H1 (cell line): Measurements from ENCODE around the gene ERC1. TPM values are rescaled to one million over a fixed set of nuclear protein-coding genes. Genes with fewer than 3 reads are reported as not detected.

Source experiments
- CTCF ChIA-PET: fragments of 300-600 bp; sonication (Branson Sonifier 250); formaldehyde crosslinking; loops from one replicate; lab custom pipeline; 2021; ENCODE audit not compliant: partially characterized antibody; lab: Charles Lee
- POLR2A ChIA-PET: fragments of 300-600 bp; sonication (Branson Sonifier 250); formaldehyde crosslinking; loops from one replicate; lab custom pipeline; 2021; ENCODE audit warnings: inconsistent platforms; ENCODE audit not compliant: partially characterized antibody; lab: Charles Lee
- DNase-seq, 2 experiments: peaks; one replicate each; pipeline versions ENCODE4 v3.0.0 to v3.0.0-alpha.2; 2010 to 2022; ENCODE audit warnings: low spot score in 2 of 2, low read depth in 1 of 2, mixed read lengths in 1 of 2
- FAIRE-seq: peaks from 2 replicates; lab custom pipeline; 2011; peaks lifted over from hg19 to GRCh38; lab: Jason Lieb, UNC
- H2AFZ ChIP-seq: 2 replicates; pipeline ENCODE4 v1.8.1; 2012; ENCODE audit warnings: low read length, inconsistent platforms
- H2AK5ac ChIP-seq: 2 replicates; pipeline ENCODE4 v1.6.1; 2013; ENCODE audit warnings: low read depth, low read length
- H2BK120ac ChIP-seq: replicated peaks from 2 replicates; pipeline ENCODE3; 2013; ENCODE audit warnings: low read depth, low read length, inconsistent platforms
- H2BK12ac ChIP-seq: 2 replicates; pipeline ENCODE4 v1.6.1; 2013; ENCODE audit warnings: low read depth, low read length
- H2BK15ac ChIP-seq: 2 replicates; pipeline ENCODE4 v1.6.1; 2013; ENCODE audit warnings: low read length
- H2BK20ac ChIP-seq: 2 replicates; pipeline ENCODE4 v1.6.1; 2013; ENCODE audit warnings: low read length
- H2BK5ac ChIP-seq: 2 replicates; pipeline ENCODE4 v1.6.1; 2013; ENCODE audit warnings: low read depth, low read length
- H3K14ac ChIP-seq: 2 replicates; pipeline ENCODE4 v1.6.1; 2013; ENCODE audit warnings: inconsistent platforms; ENCODE audit not compliant: insufficient read length
- H3K18ac ChIP-seq: 2 replicates; pipeline ENCODE4 v1.6.1; 2013; ENCODE audit warnings: low read length; ENCODE audit errors: extremely low read depth
- H3K23ac ChIP-seq: 2 replicates; pipeline ENCODE4 v1.6.1; 2013; ENCODE audit warnings: inconsistent platforms; ENCODE audit not compliant: insufficient read length
- H3K23me2 ChIP-seq: 2 replicates; pipeline ENCODE4 v1.6.1; 2013; ENCODE audit warnings: low read depth, low read length
- H3K27ac ChIP-seq: 2 replicates; pipeline ENCODE4 v1.6.1; 2011; ENCODE audit warnings: low read depth, low read length, inconsistent platforms
- H3K27me3 ChIP-seq, 4 experiments: replicated peaks in 1 of 4; 1 replicate in 1 of 4; 2 replicates in 3 of 4; pipeline versions ENCODE4 v1.6.1 to v1.8.1; 2011 to 2013; ENCODE audit warnings: low read length in 3 of 4, mild to moderate bottlenecking in 3 of 4, inconsistent platforms in 2 of 4, mixed read lengths in 2 of 4, moderate library complexity in 1 of 4; ENCODE audit not compliant: control insufficient read depth in 3 of 4, insufficient read depth in 3 of 4; ENCODE audit errors: extremely low read depth in 1 of 4
- H3K36me3 ChIP-seq, 4 experiments: 2 replicates each; pipeline versions ENCODE4 v1.6.1 to v1.8.1; 2011 to 2013; ENCODE audit warnings: mild to moderate bottlenecking in 4 of 4, low read length in 3 of 4, moderate library complexity in 2 of 4, control low read depth in 1 of 4, inconsistent platforms in 1 of 4; ENCODE audit not compliant: insufficient read depth in 4 of 4, control insufficient read depth in 2 of 4
- H3K4ac ChIP-seq: replicated peaks from 2 replicates; pipeline ENCODE3; 2013; ENCODE audit warnings: low read length, low read depth, mixed read lengths, inconsistent platforms; ENCODE audit not compliant: insufficient read length
- H3K4me1 ChIP-seq, 4 experiments: replicated peaks in 1 of 4; 1 replicate in 1 of 4; 2 replicates in 3 of 4; pipeline versions ENCODE4 v1.6.1 to v1.8.1; 2011 to 2013; ENCODE audit warnings: low read length in 3 of 4, inconsistent platforms in 2 of 4, mixed read lengths in 1 of 4; ENCODE audit not compliant: insufficient read depth in 4 of 4, control insufficient read depth in 3 of 4
- H3K4me2 ChIP-seq, 2 experiments: 2 replicates each; pipeline versions ENCODE4 v1.6.1 to v1.8.1; 2011 to 2013; ENCODE audit warnings: low read depth in 2 of 2, low read length in 2 of 2, control low read depth in 1 of 2, inconsistent platforms in 1 of 2, mild to moderate bottlenecking in 1 of 2; ENCODE audit not compliant: insufficient read depth in 1 of 2
- H3K4me3 ChIP-seq, 4 experiments: fragments of 200-600, 300-600 bp in 1 of 4; sonication (generic), shearing (Covaris generic), sonication (Bioruptor Twin) in 1 of 4; 2 replicates each; pipeline versions ENCODE4 v1.5.1 to v1.8.1; 2011 to 2016; ENCODE audit warnings: low read length in 4 of 4, low read depth in 3 of 4, control low read depth in 2 of 4, inconsistent platforms in 2 of 4, mild to moderate bottlenecking in 2 of 4, mixed read lengths in 1 of 4, moderate library complexity in 1 of 4; ENCODE audit not compliant: insufficient read depth in 2 of 4; ENCODE audit errors: extremely low read depth in 1 of 4
- H3K56ac ChIP-seq: replicated peaks from 2 replicates; pipeline ENCODE3; 2013; ENCODE audit warnings: low read depth, mild to moderate bottlenecking, mixed read lengths, low read length, inconsistent platforms; ENCODE audit not compliant: insufficient read length
- H3K79me1 ChIP-seq: 2 replicates; pipeline ENCODE4 v1.6.1; 2013; ENCODE audit warnings: low read depth, low read length, control low read depth
- H3K79me2 ChIP-seq, 2 experiments: 2 replicates each; pipeline versions ENCODE4 v1.6.1 to v1.8.1; 2012 to 2013; ENCODE audit warnings: low read length in 2 of 2, mild to moderate bottlenecking in 2 of 2, inconsistent platforms in 1 of 2; ENCODE audit not compliant: insufficient read depth in 2 of 2, control insufficient read depth in 1 of 2
- H3K9ac ChIP-seq, 4 experiments: replicated peaks in 1 of 4; 1 replicate in 1 of 4; 2 replicates in 3 of 4; pipeline versions ENCODE4 v1.6.1 to v1.8.1; 2011 to 2013; ENCODE audit warnings: low read depth in 3 of 4, low read length in 3 of 4, control low read depth in 2 of 4, mild to moderate bottlenecking in 2 of 4, moderate library complexity in 2 of 4, inconsistent platforms in 1 of 4; ENCODE audit errors: extremely low read depth in 1 of 4
- H3K9me3 ChIP-seq, 2 experiments: 2 replicates each; pipeline versions ENCODE4 v1.6.1 to v1.8.1; 2012 to 2013; ENCODE audit warnings: mild to moderate bottlenecking in 2 of 2, moderate library complexity in 2 of 2, control low read depth in 1 of 2, inconsistent platforms in 1 of 2, low read depth in 1 of 2, low read length in 1 of 2, mixed read lengths in 1 of 2; ENCODE audit not compliant: insufficient read depth in 2 of 2
- H4K20me1 ChIP-seq, 2 experiments: replicated peaks in 1 of 2; 2 replicates each; pipeline versions ENCODE3 to v1.8.1; 2011 to 2013; ENCODE audit warnings: inconsistent platforms in 2 of 2, low read length in 2 of 2, mild to moderate bottlenecking in 1 of 2; ENCODE audit not compliant: insufficient read depth in 2 of 2, control insufficient read depth in 1 of 2
- H4K5ac ChIP-seq: 2 replicates; pipeline ENCODE4 v1.6.1; 2013; ENCODE audit warnings: low read length, low read depth, mixed read lengths, inconsistent platforms; ENCODE audit not compliant: insufficient read length
- H4K8ac ChIP-seq: 2 replicates; pipeline ENCODE4 v1.8.0; 2013; ENCODE audit warnings: mild to moderate bottlenecking, moderate library complexity, low read length, inconsistent platforms; ENCODE audit not compliant: insufficient read depth; ENCODE audit errors: extremely low read depth
- H4K91ac ChIP-seq: replicated peaks from 2 replicates; pipeline ENCODE3; 2013; ENCODE audit warnings: low read length, mixed read lengths, inconsistent platforms; ENCODE audit not compliant: insufficient read length
- BRCA1 ChIP-seq: IDR thresholded peaks from 2 replicates; pipeline ENCODE4 v1.6.1; 2012; ENCODE audit warnings: low read depth, low read length, improper control_type of control experiment
- CHD1 ChIP-seq: IDR thresholded peaks from 2 replicates; pipeline ENCODE4 v1.6.1; 2012; ENCODE audit warnings: low read depth, low read length, improper control_type of control experiment
- EZH2 ChIP-seq: fragments of 200-600 bp; sonication (generic); IDR thresholded peaks from 2 replicates; pipeline ENCODE4 v1.7.1; 2012; ENCODE audit warnings: low read depth, mild to moderate bottlenecking, moderate library complexity, low read length, inconsistent platforms; ENCODE audit not compliant: severe bottlenecking
- MAFK ChIP-seq: IDR thresholded peaks from 2 replicates; pipeline ENCODE4 v1.6.1; 2012; ENCODE audit warnings: low read depth, mild to moderate bottlenecking, improper control_type of control experiment, low read length
- RXRA ChIP-seq: IDR thresholded peaks from 2 replicates; pipeline ENCODE4 v1.6.1; 2011; ENCODE audit warnings: low read depth, mild to moderate bottlenecking, low read length, moderate library complexity; ENCODE audit not compliant: insufficient read depth
- SP2 ChIP-seq: IDR thresholded peaks from 2 replicates; pipeline ENCODE4 v1.6.1; 2012; ENCODE audit warnings: mild to moderate bottlenecking, low read length, inconsistent platforms
- USF2 ChIP-seq: IDR thresholded peaks from 2 replicates; pipeline ENCODE4 v1.6.1; 2011; ENCODE audit warnings: low read length, improper control_type of control experiment
- polyA plus RNA-seq, 7 experiments: library from polyadenylated mRNA; depleted of rRNA in 3 of 7; stranded (reverse) in 5 of 7; unstranded in 2 of 7; fragments of >200 nt in 5 of 7; fragments of 200-250 nt in 2 of 7; gene quantifications; 1 replicate in 5 of 7; 2 replicates in 1 of 7; 4 replicates in 1 of 7; pipeline versions ENCODE4 v1.2.1 to v1.2.3, GENCODE V29; 2011 to 2013; ENCODE audit warnings: missing spikeins in 2 of 7, mixed read lengths in 2 of 7
- total RNA-seq: library from RNA; stranded (reverse); fragmentation: NEBNext Ultra II Directional; extraction: Animal tissue kit (Norgen Biotek cat#: 25700); gene quantifications from 2 replicates; pipeline ENCODE4 v1.2.1, GENCODE V29; 2021

The ERC1 gene
- total and polyA plus RNA-seq, 2 of the 8 experiments (the other 6 are each of a cell fraction or from before 2014, with no cell fraction given): 7.8 to 45.7 TPM

- H4K5ac ChIP-seq: no peak overlapping the region
- H3K4me3 ChIP-seq: no peak overlapping the region
- no peak for FAIRE-seq
- H2BK5ac ChIP-seq: no peak overlapping the region
- H3K18ac ChIP-seq: no peak overlapping the region
- H3K56ac ChIP-seq: no peak overlapping the region
- TF ChIP-seq RXRA (no peak), USF2 (no peak), MAFK (no peak), SP2 (no peak), EZH2 (no peak), CHD1 (no peak), BRCA1 (no peak)
- TF ChIP-seq, all 59 proteins: peak for 0
- Histone ChIP-seq H3K79me2 (no peaks in the 10 kb centered on the region), H3K9me3 (no peaks in the 10 kb centered on the region), H3K27me3 (no peaks in the 10 kb centered on the region), H3K23ac (no peak overlapping the region), H3K27ac (no peak overlapping the region), H2AK5ac (no peak overlapping the region), H3K36me3 (no peaks in the 10 kb centered on the region), H3K14ac (no peak overlapping the region), H2BK12ac (no peak overlapping the region), H2AFZ (no peak overlapping the region), H3K4ac (no peak overlapping the region), H2BK15ac (no peak overlapping the region), H4K91ac (no peak overlapping the region), H3K4me1 (no peaks in the 10 kb centered on the region), H3K23me2 (no peaks in the 10 kb centered on the region), H2BK20ac (no peak overlapping the region), H2BK120ac (no peak overlapping the region), H3K79me1 (no peaks in the 10 kb centered on the region), H3K9ac (no peak overlapping the region), H3K4me2 (no peak overlapping the region), H4K20me1 (peaks cover 0 to 2% of the 10 kb centered on the region in 2 experiments), H4K8ac (no peak overlapping the region)
- ChIA-PET POLR2A (no interaction called here), CTCF (no interaction called here)
- DNase-seq: no peak
These were observed 356.3 kb downstream of the ERC1 start for GRCh38 chr12:1347294-1347693.
